NCI-H82 treated with DMSO at 0.1 percent for 48 hours (cell line): ENCODE data around the gene DHX8.

Experiments used
- DNase-seq: peaks from one replicate; lab custom pipeline; 2025; ENCODE audit not compliant: unreplicated experiment; lab: John Stamatoyannopoulos, UW

DHX8 gene

GRCh38 chr17:43546319-43547188, 62.8 kb downstream of the DHX8 start, which contains the start of gene ETV4:
Gene ETV4 (minus strand): TSS chr17:43546340. CDS start chr17:43545617, 723 bp downstream.
- DNase-seq: peak; percentile 58

- DNase-seq: no peak
Observed at GRCh38 chr17:43547189-43547550, 63.4 kb downstream of the DHX8 start.

- DNase-seq: no peak
Observed at GRCh38 chr17:43547659-43548256, 64.0 kb downstream of the DHX8 start.

GRCh38 chr17:43548689-43549379, 65.1 kb downstream of the DHX8 start:
- DNase-seq: no peak

- DNase-seq: no peak
Observed at GRCh38 chr17:43549496-43549895, 65.7 kb downstream of the DHX8 start.

GRCh38 chr17:43550754-43551153, 67.0 kb downstream of the DHX8 start:
- DNase-seq: no peak

GRCh38 chr17:43552229-43552837, 68.6 kb downstream of the DHX8 start:
- DNase-seq: no peak

GRCh38 chr17:43553573-43553972, 69.8 kb downstream of the DHX8 start:
- DNase-seq: no peak

- DNase-seq: no peak
Observed at GRCh38 chr17:43554857-43555256, 71.1 kb downstream of the DHX8 start.

GRCh38 chr17:43556292-43556691, 72.5 kb downstream of the DHX8 start:
- DNase-seq: no peak

GRCh38 chr17:43558805-43559160, 75.0 kb downstream of the DHX8 start:
- DNase-seq: no peak

- DNase-seq: no peak
Observed at GRCh38 chr17:43559161-43559816, 75.5 kb downstream of the DHX8 start.

- no peak for DNase-seq
Observed at GRCh38 chr17:43560461-43561427, 77.0 kb downstream of the DHX8 start.

- DNase-seq: peak; percentile 71
Observed at GRCh38 chr17:43562679-43563599, 79.2 kb downstream of the DHX8 start.

GRCh38 chr17:43563600-43564594, 80.1 kb downstream of the DHX8 start:
- DNase-seq: no peak

GRCh38 chr17:43568506-43569082, 84.8 kb downstream of the DHX8 start:
- DNase-seq: no peak

- no peak for DNase-seq
Observed at GRCh38 chr17:43570518-43570928, 86.7 kb downstream of the DHX8 start.
